Coronary artery (tissue), 2 donors: Measurements from ENCODE around the gene TIGD4.
"Not testable (repeated sequence)": the region's sequence is repeated elsewhere in the genome, so short reads cannot be mapped to it uniquely, and the experiment has no call there.

Experiments used
- DNase-seq: peaks from one replicate; pipeline ENCODE4 v3.0.0-alpha.2; 2017; ENCODE audit warnings: low spot score
- H3K27ac ChIP-seq, 2 donors: fragments of 200-600 bp; sonication (generic); one replicate each; pipeline ENCODE4 v1.5.1; 2016 to 2019
- H3K4me3 ChIP-seq: fragments of 200-600 bp; sonication (generic); 2 replicates; pipeline ENCODE4 v1.5.1; 2016; ENCODE audit warnings: mild to moderate bottlenecking, moderate library complexity
- TF ChIP-seq, protein P1 (sequence below): fragments of 200-600 bp; sonication (generic); IDR thresholded peaks from one replicate; pipeline ENCODE4 v1.5.1; 2019; ENCODE audit warnings: antibody characterized with exemption

TIGD4 gene

DNA sequence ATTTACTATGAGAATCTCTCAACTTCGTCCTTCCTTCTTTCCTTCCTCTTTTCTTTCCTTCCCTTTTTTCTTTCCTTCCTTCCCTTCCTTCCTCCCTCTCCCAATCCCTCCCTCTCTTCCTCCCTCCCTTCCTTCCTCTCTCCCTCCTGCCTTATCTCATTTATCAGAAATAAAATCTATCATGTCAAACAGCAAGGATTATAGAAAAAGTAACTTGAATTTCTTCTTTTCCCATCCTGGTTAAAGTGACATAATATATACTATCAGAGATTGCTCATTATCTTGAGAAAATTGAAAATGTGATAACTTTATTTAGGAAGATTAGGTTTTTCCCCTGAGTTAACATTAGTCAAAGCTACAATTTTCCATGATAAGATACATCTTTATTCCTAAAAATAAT is 5.6 kb downstream of the TIGD4 start:
- H3K27ac ChIP-seq, result no peak overlapping the region
- DNase-seq, result no peak
- TF ChIP-seq, protein P1, sequence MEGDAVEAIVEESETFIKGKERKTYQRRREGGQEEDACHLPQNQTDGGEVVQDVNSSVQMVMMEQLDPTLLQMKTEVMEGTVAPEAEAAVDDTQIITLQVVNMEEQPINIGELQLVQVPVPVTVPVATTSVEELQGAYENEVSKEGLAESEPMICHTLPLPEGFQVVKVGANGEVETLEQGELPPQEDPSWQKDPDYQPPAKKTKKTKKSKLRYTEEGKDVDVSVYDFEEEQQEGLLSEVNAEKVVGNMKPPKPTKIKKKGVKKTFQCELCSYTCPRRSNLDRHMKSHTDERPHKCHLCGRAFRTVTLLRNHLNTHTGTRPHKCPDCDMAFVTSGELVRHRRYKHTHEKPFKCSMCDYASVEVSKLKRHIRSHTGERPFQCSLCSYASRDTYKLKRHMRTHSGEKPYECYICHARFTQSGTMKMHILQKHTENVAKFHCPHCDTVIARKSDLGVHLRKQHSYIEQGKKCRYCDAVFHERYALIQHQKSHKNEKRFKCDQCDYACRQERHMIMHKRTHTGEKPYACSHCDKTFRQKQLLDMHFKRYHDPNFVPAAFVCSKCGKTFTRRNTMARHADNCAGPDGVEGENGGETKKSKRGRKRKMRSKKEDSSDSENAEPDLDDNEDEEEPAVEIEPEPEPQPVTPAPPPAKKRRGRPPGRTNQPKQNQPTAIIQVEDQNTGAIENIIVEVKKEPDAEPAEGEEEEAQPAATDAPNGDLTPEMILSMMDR, result no peak
- H3K4me3 ChIP-seq, result no peak overlapping the region

DNA sequence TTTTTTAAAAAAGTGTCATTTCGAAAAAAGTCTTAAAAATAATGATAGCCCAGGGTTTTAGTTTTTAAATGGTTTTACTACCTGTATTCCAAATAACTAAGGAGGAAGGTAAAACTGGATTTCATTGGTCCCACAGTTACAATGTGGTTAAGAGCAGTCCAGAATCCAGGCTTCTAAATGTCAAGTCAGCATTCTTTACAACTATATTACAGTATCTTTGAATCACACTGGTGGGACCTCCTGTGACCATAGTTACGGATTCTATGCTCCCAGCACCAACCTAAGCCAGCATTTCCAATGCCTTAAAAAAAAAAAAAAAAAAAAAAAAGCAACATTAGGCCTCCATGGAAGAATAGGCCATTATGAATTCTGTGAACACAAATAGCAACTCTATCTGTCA is 6.2 kb downstream of the TIGD4 start:
- TF ChIP-seq, protein P1, result no peak

DNA sequence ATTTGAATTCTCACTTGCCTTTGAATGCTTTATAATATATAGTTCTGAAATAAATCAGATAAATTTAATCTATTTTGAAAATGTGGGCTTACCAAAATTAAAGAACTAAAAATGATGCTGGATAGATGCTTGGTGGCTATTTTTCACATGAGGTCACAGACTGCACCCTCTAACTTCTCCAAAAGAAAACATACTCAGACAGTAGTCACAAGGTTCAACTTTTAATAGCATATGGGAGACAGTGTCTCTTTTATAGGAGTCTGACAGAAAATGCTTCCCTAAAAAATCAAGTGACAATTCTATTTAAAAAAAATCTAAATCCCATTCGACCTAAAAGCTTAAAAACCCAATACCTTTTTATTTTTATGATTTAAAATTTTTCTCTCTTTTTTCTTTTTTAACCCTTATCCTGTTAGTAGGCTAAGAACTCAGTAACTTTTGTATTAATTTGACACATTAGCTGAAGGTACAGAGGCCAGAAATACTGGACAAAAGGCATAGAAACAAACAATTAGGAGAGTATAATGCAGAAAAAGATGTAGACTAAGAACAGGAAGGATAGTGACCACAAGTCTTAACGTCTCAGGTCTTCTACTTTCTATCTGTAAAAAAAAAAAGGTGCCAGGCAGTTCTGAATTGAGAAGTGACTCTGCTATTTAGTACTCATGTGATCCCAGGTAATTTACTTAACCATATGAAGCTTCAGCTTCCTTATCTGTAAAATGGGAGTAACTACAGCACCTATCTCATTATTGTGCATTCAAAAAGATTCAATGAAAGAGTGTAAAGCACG is 7.6 kb downstream of the TIGD4 start:
- TF ChIP-seq, protein P1, result no peak

More for the DNA sequence above, 6.2 kb downstream of the TIGD4 start:
- H3K27ac ChIP-seq, result no peak overlapping the region
- no peak for DNase-seq
- H3K4me3 ChIP-seq, result no peak overlapping the region

DNA sequence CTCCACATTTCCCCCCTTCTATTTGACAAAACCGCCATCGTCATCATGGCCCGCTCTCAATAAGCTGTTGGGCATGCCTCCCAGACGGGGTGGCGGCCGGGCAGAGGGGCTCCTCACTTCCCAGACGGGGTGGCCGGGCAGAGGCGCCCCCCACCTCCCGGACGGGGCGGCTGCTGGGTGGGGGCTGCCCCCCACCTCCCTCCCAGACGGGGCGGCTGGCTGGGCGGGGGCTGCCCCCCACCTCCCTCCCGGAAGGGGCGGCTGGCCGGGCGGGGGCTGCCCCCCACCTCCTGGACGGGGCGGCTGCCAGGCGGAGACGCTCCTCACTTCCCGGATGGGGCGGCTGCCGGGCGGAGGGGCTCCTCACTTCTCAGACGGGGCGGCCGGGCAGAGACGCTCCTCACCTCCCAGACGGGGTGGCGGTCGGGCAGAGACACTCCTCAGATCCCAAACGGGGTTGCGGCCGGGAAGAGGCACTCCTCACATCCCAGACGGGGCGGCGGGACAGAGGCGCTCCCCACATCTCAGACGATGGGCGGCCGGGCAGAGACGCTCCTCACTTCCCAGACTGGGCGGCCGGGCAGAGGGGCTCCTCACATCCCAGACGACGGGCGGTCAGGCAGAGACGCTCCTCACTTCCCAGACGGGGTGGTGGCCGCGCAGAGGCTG is 14.3 kb downstream of the TIGD4 start:
- not testable (repeated sequence) for H3K27ac ChIP-seq, DNase-seq, H3K4me3 ChIP-seq

More for the DNA sequence above, 7.6 kb downstream of the TIGD4 start:
- H3K27ac ChIP-seq, result no peak overlapping the region
- DNase-seq, result no peak
- no peak overlapping the region for H3K4me3 ChIP-seq

DNA sequence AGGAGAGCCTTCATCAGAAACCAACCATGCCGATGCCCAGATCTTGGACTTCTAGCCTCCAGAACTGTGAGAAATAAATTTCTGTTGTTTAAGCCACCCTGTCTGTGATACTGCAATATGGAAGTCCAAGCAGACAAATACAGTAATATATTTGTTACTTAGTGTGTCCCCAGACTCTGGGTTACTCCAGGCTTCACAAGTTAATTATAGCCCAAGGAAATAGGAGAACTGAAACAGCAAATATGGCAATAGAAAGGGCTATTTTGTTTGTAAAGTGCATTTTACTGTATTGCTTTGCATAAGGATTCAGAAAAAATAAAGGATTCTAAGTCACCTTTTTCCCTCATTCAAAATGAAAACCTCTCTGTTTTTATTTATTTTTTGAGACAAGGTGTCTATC is 15.7 kb downstream of the TIGD4 start:
- TF ChIP-seq, protein P1, result no peak
- DNase-seq, result no peak
- H3K27ac ChIP-seq, result no peak overlapping the region
- H3K4me3 ChIP-seq, result no peak overlapping the region

DNA sequence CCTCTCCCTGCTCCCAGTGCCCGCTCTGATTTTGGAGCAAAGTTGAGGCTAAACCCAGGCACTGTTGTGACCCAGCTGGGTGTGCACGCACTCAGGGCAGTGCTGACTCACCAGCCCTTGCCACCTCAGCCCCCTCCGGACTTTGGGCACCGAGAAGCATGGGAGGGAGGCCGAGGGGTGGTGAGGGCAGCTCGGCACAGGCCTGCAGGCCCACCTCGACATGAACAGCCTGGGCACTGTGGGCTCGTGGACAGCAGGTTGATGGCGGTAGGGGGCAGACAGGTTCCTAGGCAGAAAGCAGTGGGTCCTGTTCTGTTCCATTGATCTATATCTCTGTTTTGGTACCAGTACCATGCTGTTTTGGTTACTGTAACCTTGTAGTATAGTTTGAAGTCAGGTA is 30.9 kb downstream of the TIGD4 start:
- no peak overlapping the region for H3K4me3 ChIP-seq
- no peak for DNase-seq
- no peak overlapping the region for H3K27ac ChIP-seq
- TF ChIP-seq, protein P1, result no peak

DNA sequence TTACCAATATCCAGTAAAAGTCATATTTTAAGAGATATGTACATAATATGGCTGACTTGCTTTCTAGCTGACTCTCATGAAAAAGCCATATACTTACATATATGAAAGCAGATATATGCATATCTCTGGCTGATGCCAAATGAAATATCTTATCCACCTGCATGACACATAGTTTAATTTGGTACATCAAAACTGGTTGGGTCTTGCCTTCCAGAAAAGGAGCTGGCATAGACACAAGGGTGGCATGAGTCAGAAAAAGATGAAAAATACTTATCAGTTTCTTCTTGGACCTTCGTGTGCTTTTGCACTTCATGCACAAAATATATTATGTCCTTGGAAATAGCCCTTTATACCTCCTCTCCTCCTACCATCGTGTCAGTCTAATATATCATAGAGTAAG is 32.1 kb downstream of the TIGD4 start:
- no peak for DNase-seq
- Histone ChIP-seq H3K4me3 (no peak overlapping the region), H3K27ac (no peak overlapping the region)
- TF ChIP-seq, protein P1, result no peak
